Body of pancreas (tissue), 4 donors: ENCODE measurements around the gene EMB.
"Not testable (repeated sequence)": the region's sequence is repeated elsewhere in the genome, so short reads cannot be mapped to it uniquely, and the experiment has no call there.

Experiments
- CTCF ChIP-seq, 7 experiments: fragments of 450-650 bp in 4 of 7; fragments of 200-600 bp in 3 of 7; sonication (generic) in 3 of 7; IDR thresholded peaks; one replicate each; pipeline ENCODE4 v1.5.1; 2016 to 2019; ENCODE audit warnings: antibody characterized with exemption in 7 of 7
- POLR2A ChIP-seq, 3 donors: fragments of 450-650 bp; IDR thresholded peaks; one replicate each; pipeline ENCODE4 v1.6.1; 2016; ENCODE audit warnings: antibody characterized with exemption in 3 of 3, mild to moderate bottlenecking in 2 of 3

- TF ChIP-seq CTCF, POLR2A (IDR thresholded peaks at IDR 0.05): not testable (repeated sequence)
These were observed 17.8 kb downstream of the EMB start for GRCh38 chr5:50423100-50423799.
